Left renal cortex interstitium (tissue), 4 donors: ENCODE data around the gene TSPAN15. TPM values are rescaled to one million over a fixed set of nuclear protein-coding genes. Genes with fewer than 3 reads are reported as not detected.

Source experiments
- DNase-seq, 4 donors: peaks; one replicate each; pipeline ENCODE4 v3.0.0-alpha.2; 2013; ENCODE audit warnings: low read depth in 4 of 4, low spot score in 2 of 4, missing footprints in 1 of 4
- polyA plus RNA-seq, 4 donors: library from polyadenylated mRNA; unstranded; fragments of 120-200 nt; gene quantifications; one replicate each; pipeline ENCODE4 v1.2.1, GENCODE V29; 2013; ENCODE audit not compliant: insufficient read length in 4 of 4

The TSPAN15 gene
- polyA plus RNA-seq, 4 donors: 56.4 to 70.7 (median 63.6) TPM

DNA sequence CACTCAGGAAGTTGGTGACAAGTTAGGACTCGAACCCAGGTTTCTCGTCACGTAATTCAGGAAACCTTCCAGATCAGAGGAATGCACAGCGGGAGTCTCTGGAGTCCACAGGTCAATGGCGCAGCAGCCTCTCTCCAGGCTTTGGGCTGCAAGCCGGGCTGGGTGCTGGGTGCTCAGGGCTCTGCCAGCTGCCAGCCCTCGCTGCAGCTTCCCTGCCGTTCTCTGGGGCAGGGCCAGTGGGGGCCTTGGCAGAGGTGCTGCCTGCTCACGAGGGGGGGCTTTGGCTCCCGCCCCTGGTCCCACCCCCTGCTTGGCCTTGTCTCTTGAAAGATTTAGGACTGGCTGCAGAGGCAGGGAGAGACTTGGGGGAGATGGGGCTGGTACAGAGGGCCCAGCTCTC, 34.6 kb upstream of the TSPAN15 start, which contains the start of gene TACR2:
Gene TACR2 (minus strand): TSS at position 224 of the 400 bp plus-strand sequence. CDS start 595 bp downstream, outside the sequence.
- no peak for DNase-seq

DNA sequence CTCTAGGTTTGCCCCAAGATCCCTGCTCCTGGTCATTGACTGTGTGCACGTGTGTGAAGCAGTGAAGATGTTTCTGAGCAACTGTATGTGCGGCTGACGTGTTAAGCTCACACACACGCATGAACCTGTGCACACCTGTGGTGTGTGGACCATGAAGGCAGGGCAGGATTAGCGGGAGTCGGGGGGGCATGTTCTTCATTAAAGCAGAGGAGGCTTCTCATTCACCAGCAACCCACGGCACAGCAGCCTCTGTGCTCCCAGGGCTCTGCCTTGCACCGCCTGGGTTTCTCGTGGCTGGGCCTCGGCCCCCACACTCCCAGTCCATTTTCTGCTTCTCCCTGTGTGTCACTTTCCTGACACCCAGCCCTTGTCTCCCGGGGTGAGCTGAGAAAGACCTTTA, 33.7 kb upstream of the TSPAN15 start:
- DNase-seq: no peak

GRCh38 chr10:69418052-69418752, 33.1 kb upstream of the TSPAN15 start:
- no peak for DNase-seq

DNA sequence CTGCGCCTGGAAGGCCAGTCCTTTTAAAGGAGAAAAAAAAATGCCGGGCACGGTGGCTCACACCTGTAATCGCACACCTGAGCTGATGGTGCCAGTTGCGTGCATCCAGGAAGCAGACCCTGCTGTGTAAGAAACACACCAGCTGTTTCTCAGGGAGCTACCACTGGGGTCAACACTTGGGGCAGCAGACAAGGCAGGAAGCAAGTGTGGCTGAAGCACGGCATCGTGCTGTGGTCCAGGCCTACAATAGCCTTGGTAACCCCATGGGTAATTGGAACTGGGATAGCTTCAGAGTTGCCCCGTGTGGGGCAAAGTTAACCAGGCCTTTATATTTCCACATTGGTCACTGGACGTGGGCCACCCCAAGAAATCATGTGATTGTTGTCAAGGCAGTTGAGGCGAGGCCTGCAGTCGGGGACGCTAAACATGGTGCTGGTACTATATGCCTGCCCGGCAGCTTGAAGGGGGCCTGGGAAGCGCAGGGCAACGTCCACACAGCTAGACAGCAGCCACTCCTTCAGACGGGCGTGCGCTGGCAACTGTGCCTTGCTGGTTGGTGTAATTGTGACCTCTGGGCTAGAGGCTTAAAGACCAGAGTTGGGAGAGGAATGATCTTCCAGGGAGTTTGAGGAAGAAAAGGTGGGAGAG, 32.0 kb upstream of the TSPAN15 start:
- DNase-seq: no peak

- no peak for DNase-seq
Measured at GRCh38 chr10:69419744-69420126, 31.5 kb upstream of the TSPAN15 start.

- DNase-seq: no peak
Measured at GRCh38 chr10:69421611-69422308, 29.5 kb upstream of the TSPAN15 start.

DNA sequence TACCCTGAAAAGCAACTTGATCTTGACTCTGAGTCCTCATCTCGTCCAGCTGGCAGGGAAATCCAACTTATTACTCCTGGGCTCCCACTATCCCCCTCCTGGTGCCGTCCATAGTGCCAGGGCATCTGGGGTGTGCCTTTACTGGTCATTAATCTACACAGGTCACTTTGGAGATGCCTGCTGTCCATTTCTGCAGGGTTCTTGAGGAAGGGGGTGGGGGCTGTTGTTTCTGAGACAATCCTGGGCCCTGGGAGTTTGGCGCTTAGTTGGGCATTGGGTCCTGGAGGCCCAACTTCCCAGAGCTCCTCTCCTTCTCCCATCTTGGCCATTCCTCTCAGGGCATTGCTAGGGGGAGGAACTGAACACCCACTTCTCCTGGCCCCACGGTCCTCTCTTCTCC, 28.6 kb upstream of the TSPAN15 start:
- no peak for DNase-seq

DNA sequence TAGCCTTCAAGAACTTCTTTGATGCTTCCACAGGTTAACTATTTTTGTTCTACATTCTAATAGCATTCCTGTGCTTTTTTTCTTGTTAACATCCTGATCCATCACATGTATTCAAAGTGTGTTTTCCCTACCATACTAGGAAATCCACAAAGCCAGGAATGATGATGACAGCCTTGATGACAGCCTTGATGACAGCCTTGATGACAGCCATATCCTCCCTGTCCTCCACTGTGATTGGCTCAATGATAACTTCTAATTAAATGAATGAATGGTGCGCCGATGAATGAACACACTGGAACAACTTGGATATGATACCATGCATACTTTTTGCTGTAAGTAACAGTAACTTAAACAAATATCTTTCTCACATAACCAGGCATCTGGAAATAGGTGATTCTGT, 26.2 kb upstream of the TSPAN15 start:
- DNase-seq: no peak

DNA sequence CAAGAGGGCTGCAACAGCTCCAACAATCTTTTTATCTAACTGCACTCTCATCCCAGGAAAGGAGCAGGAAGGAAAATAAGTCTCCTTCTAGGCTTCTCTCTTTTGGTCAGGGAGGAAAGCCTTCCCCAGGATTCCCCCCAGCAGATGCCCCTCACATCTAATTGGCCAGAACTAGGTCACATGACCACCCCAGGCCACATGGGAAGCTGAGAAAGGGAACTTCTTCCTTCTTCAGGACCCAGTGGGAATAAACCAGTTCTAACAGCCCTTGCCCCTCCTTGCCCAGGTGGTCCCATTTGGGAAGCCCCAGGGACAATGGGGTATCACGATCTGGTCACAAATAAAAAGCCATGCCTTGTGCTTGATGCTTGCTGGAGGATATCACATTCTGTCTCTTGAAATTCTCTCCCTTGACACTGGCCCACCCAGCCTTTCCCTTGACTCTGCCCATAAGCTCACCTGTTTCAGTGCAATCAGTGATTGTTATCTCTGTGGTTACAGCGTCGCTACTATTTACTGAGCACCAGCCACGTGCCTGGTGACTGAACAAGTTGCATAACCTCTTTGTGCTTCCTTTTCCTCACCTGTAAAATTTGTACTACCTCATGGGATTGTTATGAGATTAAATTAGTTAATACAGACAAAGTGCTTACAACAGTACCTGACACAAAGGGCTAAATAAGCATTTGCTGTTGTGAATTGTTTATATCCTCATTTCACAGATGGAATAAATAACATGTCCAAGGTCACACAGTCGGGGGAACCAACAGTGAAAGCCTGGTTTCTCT, 25.6 kb upstream of the TSPAN15 start:
- DNase-seq: no peak

DNA sequence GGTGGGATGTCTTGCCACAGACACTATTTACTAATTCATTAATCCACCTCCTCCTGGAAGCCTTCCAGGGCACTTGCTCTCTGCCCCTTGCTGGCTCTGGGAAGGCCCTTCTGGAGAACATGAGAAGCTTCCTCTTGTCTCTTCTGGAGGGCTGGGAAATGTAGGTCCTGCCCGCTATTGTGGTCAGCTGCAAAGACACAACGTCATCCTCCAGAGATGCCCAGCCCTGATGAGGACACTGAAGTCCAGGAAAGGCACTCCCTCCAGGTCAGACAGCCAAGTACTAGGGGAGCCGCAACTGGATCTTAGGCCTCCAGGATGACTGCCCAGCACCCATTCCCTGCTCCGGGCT, 24.9 kb upstream of the TSPAN15 start:
- DNase-seq: no peak

DNA sequence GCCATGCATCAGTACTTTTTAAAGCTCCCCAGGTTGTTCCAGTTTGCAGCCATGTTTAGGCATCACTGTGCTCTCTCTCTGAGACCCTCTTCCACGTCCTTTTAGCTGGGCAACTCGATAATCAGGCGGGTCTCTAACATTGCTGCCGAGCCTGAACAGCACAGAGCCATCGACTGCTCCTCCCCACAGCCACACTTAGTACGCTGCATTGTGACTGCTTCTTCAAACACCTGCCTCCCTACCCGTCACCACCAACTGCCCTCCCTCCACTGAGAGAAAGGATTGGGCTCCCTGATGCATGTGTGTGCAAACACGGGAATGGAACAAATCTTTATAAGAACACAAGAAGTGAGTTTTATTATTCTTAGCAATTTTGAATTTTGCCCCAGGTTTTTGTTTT, 23.1 kb upstream of the TSPAN15 start:
- DNase-seq: no peak

DNA sequence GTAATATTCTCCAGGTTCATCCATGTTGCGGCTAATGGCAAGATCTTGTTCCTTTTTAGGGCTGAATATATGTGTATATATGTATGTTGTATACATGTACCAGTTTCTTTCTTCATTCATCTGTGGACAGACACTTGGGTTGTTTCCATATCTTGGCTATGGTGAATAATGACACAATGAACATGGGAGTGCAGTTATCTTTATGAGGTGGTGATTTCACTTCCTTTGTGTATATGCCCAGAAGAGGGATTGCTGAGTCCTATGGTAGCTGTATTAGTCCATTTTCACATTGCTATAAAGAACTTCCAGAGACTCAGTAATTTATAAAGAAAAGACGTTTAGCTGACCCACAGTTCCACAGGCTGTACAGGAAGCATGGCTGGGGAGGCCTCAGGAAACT, 17.1 kb upstream of the TSPAN15 start:
- DNase-seq: no peak

GRCh38 chr10:69434926-69435325, 16.3 kb upstream of the TSPAN15 start:
- no peak for DNase-seq

DNA sequence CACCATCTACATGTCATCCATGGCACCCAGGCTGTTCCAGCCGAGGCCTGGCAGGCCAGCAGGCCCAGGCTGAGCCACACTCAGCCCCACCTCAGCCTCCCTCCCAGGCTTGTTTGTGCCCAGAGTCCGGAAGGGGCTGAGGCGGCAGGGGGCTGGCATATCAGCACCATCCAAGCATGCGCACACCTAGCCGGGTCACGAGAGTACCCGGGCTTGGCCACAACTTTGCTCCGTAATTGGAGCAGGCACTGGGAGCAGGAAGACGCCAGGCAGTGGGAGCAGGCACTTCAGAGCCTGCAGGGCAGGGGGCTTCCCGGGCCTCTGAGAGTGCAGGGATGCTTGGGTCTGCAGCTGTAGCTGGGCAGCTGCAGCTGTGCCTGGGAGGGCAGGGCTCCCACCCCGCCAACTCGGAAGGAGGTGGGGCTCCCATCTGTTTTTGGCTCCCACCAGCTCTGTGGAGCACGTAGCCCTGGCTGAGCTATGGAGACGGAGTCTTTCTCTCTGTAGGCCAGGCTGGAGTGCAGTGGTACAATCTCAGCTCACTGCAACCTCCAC, 15.2 kb upstream of the TSPAN15 start:
- no peak for DNase-seq

DNA sequence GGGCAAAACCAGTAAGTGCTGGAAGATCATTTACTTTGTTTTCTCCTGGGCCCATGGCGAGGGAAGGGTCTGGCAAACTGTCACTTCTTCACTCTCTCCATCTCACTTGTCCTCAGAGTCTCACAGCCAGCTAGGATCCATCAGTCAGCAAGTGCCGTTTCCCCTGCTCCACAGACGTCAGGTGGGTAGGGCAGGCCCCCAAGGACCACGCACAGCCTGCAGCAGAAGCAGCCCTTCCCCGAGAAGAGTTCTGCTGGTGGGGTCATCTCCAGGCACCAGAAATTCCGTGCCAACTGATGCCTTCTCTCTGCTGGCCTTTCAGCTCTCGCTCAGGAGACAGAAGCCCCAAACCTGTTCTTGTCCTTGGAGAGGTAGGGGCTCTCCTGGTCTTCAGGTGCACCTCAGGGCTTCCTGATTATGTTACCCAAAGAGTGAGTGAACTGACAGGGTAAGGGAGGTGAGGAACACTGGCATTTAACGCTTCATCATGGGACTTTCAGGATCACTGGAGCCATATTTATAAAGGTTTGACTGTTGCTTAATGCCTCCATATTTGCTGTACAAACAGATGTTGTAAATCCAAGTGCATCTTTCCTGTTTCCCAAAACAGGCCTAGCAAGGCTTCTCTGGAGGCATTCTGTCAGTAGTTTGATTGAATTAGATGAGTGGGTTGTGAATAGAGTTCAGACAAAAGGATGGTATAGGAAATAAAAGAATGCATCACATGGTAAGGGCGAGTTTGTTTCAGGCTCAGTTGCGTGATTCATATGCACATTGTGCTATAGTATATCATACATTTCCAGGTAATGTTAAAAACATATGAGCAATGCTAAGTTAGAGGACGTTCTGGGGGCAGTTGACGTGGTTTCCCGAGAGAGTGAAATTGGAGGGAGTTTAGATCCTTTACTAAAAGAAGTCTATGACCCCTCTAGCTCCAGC, 13.7 kb upstream of the TSPAN15 start:
- no peak for DNase-seq

GRCh38 chr10:69438536-69439349, 12.5 kb upstream of the TSPAN15 start:
- no peak for DNase-seq

DNA sequence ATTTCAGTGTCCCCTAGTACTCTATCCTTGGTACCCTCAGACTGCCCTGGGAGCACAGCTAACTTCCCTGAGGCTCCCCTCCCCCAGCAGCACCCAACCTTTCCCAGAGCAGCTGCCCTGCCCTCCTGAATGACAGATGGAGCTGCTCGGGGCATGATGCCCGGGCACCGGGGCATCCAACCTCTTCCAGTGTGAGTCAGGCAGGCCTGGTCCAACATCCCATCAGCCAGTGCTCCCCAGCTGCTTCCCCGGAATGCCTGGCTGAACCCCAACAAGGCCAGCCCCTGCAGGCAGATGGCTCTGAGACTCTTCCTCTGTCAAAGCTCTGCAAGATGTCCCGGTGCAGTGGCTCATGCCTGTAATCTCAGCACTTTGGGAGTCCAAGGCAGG, 11.9 kb upstream of the TSPAN15 start:
- no peak for DNase-seq

DNA sequence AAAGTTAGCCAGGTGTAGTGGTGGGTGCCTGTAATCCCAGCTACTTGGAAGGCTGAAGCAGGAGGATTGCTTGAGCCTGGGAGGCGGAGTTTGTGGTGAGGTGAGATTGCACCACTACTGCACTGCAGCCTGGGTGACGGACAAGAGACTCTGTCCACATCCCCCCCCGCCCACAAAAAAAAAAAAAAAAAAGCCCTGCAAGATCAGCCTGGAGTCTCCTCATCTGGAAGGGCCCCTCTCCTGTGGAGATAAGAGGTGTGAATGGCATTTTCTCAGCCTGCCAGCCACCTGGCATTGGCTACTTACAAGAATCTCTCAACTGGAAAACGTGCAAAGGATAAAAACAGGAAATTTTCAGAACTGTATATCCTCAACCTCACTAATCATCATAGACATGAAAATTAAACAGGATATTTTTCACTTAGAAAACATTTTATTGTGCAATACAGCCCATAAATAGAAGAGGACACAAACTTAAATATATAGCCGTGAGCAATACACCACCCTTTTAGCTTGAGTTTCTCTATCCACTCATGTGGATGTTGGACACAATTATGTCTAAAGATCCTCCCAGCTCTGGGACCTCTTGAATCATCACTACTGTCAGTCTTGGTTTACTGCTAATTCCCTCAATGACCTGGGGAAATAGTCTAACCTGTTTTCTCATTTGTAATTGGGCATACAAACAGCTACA, 11.3 kb upstream of the TSPAN15 start:
- no peak for DNase-seq
